Memory B cell (primary cell): ENCODE data around the gene EPB42.

ENCODE experiments used
- ATAC-seq: fragments of 150-1000 bp; cut with Tn5 transposase; 2 replicates; pipeline ENCODE4 v1.10.0; 2021; ENCODE audit warnings: low read depth, mild to moderate bottlenecking, moderate library complexity
- DNase-seq, 2 donors: peaks; one replicate each; pipeline ENCODE4 v3.0.0; 2022; ENCODE audit warnings: low spot score in 2 of 2
- H3K27ac Mint-ChIP-seq: one replicate; pipeline ENCODE4 v1.8.0; 2022; ENCODE audit warnings: mild to moderate bottlenecking, moderate library complexity, mixed read lengths
- H3K27me3 Mint-ChIP-seq: one replicate; pipeline ENCODE4 v1.8.0; 2022; ENCODE audit warnings: mixed read lengths
- H3K36me3 Mint-ChIP-seq: one replicate; pipeline ENCODE4 v1.8.0; 2022; ENCODE audit warnings: mild to moderate bottlenecking, mixed read lengths
- H3K4me1 Mint-ChIP-seq: one replicate; pipeline ENCODE4 v1.8.0; 2022; ENCODE audit warnings: mixed read lengths
- H3K4me3 Mint-ChIP-seq: one replicate; pipeline ENCODE4 v1.8.0; 2022; ENCODE audit warnings: mild to moderate bottlenecking, moderate library complexity, mixed read lengths
- H3K9me3 Mint-ChIP-seq: one replicate; pipeline ENCODE4 v1.8.0; 2022; ENCODE audit warnings: mixed read lengths

EPB42 gene

GRCh38 chr15:43250785-43251184, 30.0 kb upstream of the EPB42 start:
- Mint-ChIP-seq H3K36me3 (no peaks in the 10 kb centered on the region), H3K27ac (no peak overlapping the region), H3K4me3 (no peak overlapping the region), H3K4me1 (peaks cover 25% of the 10 kb centered on the region), H3K27me3 (no peaks in the 10 kb centered on the region), H3K9me3 (peaks cover 2% of the 10 kb centered on the region)
- ATAC-seq (no peak), DNase-seq (no peak)

DNA sequence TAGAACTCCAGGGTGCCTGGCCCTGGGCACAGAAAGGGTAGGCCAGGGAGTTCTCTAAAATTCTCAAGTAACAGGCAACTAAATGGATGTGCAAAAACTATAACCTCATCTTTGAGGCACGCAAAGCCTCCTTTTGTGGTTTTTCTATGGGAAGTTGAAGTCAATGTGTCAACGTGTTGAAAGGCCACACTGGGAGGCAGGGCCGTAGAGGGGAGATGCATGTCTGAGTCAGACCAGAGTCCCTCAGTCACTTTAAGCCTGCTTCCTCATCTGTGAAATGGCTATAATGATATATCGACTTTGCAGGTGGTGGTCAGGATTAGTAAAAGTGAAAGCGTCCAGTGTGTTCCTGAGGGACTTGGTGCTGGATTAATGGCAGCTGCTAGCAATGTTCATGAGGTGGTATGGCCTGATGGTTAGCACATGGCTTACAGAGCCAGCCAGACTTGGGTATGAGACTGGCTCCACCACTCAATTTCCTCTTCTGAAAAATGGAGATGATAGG, 28.9 kb upstream of the EPB42 start:
- no peak for ATAC-seq
- Mint-ChIP-seq H3K27ac (peak overlapping the region; percentile 29), H3K9me3 (peaks cover 2% of the 10 kb centered on the region), H3K27me3 (no peaks in the 10 kb centered on the region), H3K4me1 (peaks cover 24% of the 10 kb centered on the region), H3K4me3 (no peak overlapping the region), H3K36me3 (no peaks in the 10 kb centered on the region)
- DNase-seq, result no peak

DNA sequence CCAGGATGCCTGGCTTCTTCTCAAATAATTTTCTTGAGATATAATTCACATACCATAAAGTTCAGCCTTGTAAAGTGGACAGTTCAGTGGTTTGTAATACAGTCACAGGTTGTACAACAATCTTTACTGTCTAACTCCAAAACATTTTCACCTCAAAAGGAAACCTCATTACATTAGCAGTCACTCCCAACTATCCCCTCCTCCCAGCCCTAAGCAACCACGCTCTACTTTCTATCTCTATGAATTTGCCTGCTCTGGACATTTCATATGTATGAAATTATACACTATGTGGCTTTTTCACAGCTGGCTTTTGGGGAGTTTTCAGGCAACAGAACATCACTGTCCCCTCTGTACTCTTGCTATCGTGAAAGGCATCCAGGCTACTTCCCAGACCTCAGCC, 28.4 kb upstream of the EPB42 start:
- no peak for ATAC-seq
- no peak overlapping the region for H3K4me3 Mint-ChIP-seq
- no peak for DNase-seq

DNA sequence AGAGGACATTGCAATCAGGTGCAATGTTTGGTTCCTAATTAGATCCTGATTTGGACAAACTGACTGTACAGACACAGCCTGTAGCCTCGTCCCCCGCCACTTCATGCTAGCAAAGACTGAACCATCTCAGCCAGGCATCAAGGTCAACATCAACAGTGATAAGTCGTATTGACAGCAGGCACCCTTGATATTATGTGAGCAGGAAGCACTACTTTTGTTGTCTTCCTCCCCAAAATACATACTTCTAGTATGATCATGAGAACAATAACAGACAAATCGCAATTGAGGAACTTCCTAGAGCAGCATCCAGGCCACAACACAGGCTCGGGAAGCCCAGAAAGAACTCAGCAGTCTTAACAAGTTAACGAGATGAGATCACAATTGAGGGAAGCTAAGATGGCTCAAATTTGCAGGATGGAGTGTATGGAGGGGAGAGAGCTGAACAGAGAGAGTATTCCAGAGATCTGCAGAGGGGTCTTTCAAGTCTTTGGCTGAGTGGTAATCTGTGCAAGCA, 25.5 kb upstream of the EPB42 start:
- Mint-ChIP-seq H3K4me3 (no peak overlapping the region), H3K36me3 (no peaks in the 10 kb centered on the region), H3K9me3 (peaks cover 2% of the 10 kb centered on the region), H3K27me3 (no peaks in the 10 kb centered on the region), H3K27ac (no peak overlapping the region), H3K4me1 (peaks cover 4% of the 10 kb centered on the region)
- ATAC-seq (no peak), DNase-seq (no peak)

More for the DNA sequence above, 28.4 kb upstream of the EPB42 start:
- peak overlapping the region; percentile 29 for H3K27ac Mint-ChIP-seq
- no peaks in the 10 kb centered on the region for H3K27me3 Mint-ChIP-seq
- H3K4me1 Mint-ChIP-seq, result peaks cover 21% of the 10 kb centered on the region
- peaks cover 2% of the 10 kb centered on the region for H3K9me3 Mint-ChIP-seq
- H3K36me3 Mint-ChIP-seq, result no peaks in the 10 kb centered on the region

DNA sequence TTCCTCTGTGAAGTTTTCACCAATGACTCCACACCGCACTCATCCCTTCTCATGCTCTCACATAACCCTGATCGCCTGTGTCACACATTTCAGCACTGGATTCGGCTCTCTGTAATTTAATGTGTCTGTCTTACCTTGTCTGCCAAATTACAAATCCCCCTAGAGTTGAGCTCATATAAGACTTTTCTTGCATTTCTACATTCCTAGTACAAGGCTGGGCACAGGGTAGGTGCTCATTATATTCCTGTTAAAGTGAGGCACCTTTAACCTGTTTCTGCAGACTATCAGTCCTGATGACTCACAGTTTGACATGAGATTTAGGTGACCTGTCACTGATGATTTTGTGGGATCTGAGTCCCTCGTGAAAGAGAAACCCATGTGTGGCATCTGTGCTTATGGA, 23.3 kb upstream of the EPB42 start:
- Mint-ChIP-seq H3K4me3 (no peak overlapping the region), H3K27ac (no peak overlapping the region), H3K36me3 (no peaks in the 10 kb centered on the region), H3K9me3 (peaks cover 2% of the 10 kb centered on the region), H3K27me3 (no peaks in the 10 kb centered on the region), H3K4me1 (no peaks in the 10 kb centered on the region)
- no peak for DNase-seq
- no peak for ATAC-seq

- no peaks in the 10 kb centered on the region for H3K4me1 Mint-ChIP-seq
- no peaks in the 10 kb centered on the region for H3K27me3 Mint-ChIP-seq
- no peaks in the 10 kb centered on the region for H3K36me3 Mint-ChIP-seq
- H3K4me3 Mint-ChIP-seq, result no peak overlapping the region
- ATAC-seq (no peak), DNase-seq (no peak)
- no peak overlapping the region for H3K27ac Mint-ChIP-seq
- peaks cover 2% of the 10 kb centered on the region for H3K9me3 Mint-ChIP-seq
Observed at GRCh38 chr15:43243020-43243645, 22.3 kb upstream of the EPB42 start.

GRCh38 chr15:43242616-43243015, 21.8 kb upstream of the EPB42 start:
- Mint-ChIP-seq H3K27me3 (no peaks in the 10 kb centered on the region), H3K36me3 (no peaks in the 10 kb centered on the region), H3K4me3 (no peak overlapping the region), H3K27ac (no peak overlapping the region), H3K4me1 (no peaks in the 10 kb centered on the region), H3K9me3 (peaks cover 2% of the 10 kb centered on the region)
- no peak for ATAC-seq
- no peak for DNase-seq

DNA sequence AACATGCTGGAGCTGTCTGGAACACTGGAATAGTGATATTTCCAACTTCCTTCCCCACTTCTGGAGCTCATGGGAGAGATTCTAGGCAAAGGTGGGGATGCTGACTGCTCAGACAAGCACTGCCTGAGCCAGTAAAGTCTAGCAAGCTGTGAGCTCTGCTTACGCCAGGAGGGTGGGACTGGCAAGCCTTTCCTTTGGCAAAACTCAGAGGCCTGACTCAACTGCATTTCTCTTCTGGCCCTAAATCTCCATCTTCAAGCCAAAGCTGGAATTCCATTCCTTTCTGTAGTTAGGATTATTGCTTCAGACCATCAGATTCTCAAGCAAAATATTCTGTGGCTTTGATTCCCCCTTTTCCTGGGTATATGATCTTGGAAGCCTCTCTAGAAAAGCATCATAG, 20.3 kb upstream of the EPB42 start:
- H3K27ac Mint-ChIP-seq, result no peak overlapping the region
- H3K4me3 Mint-ChIP-seq, result no peak overlapping the region
- DNase-seq, result no peak

GRCh38 chr15:43239732-43240491, 19.1 kb upstream of the EPB42 start:
- ATAC-seq, result no peak
- no peaks in the 10 kb centered on the region for H3K27me3 Mint-ChIP-seq
- peaks cover 6% of the 10 kb centered on the region for H3K4me1 Mint-ChIP-seq
- no peak overlapping the region for H3K27ac Mint-ChIP-seq
- DNase-seq, result no peak
- H3K36me3 Mint-ChIP-seq, result no peaks in the 10 kb centered on the region
- H3K4me3 Mint-ChIP-seq, result no peak overlapping the region
- H3K9me3 Mint-ChIP-seq, result no peaks in the 10 kb centered on the region

More for the DNA sequence above, 20.3 kb upstream of the EPB42 start:
- Mint-ChIP-seq H3K36me3 (no peaks in the 10 kb centered on the region), H3K9me3 (no peaks in the 10 kb centered on the region), H3K27me3 (no peaks in the 10 kb centered on the region), H3K4me1 (peaks cover 3% of the 10 kb centered on the region)
- ATAC-seq, result no peak

GRCh38 chr15:43238671-43239131, 17.9 kb upstream of the EPB42 start:
- no peak for ATAC-seq
- Mint-ChIP-seq H3K4me3 (no peak overlapping the region), H3K4me1 (peaks cover 6% of the 10 kb centered on the region), H3K36me3 (no peaks in the 10 kb centered on the region), H3K27ac (no peak overlapping the region), H3K27me3 (no peaks in the 10 kb centered on the region), H3K9me3 (no peaks in the 10 kb centered on the region)
- no peak for DNase-seq

DNA sequence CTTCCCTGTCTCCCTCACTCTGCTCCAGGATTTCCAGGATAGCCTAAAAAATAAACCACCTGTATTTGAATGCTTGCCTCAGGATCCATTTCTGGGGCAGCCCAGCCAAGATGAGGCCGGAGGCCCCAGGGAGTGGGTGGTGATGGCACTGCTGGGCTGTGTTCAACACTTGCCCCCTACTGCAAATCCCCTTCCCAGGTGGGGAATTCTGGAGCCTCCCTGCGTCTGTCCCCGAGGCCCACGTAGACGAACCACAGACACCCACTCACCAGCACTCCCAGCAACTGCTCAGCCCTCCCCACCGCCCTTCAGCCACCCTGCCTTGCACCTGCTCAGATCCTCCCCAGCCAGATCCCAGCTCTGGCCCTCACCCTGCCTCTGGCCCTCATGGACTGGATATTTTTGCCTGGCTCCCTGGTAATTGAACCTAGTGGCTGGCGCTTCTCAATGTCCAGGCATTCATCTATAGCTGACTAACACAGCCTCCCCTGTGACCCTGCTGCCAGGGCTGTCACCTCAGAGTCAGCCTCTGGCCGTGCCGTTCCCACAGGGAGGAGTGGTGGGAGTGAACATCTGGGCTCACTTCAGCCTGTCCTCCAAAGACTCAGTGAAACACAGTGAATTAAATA, 17.1 kb upstream of the EPB42 start:
- DNase-seq, result no peak
- Mint-ChIP-seq H3K36me3 (no peaks in the 10 kb centered on the region), H3K4me3 (no peak overlapping the region), H3K4me1 (peaks cover 6% of the 10 kb centered on the region), H3K27ac (no peak overlapping the region), H3K9me3 (no peaks in the 10 kb centered on the region), H3K27me3 (no peaks in the 10 kb centered on the region)
- ATAC-seq, result no peak

- H3K27me3 Mint-ChIP-seq, result no peaks in the 10 kb centered on the region
- ATAC-seq (no peak), DNase-seq (no peak)
- H3K36me3 Mint-ChIP-seq, result no peaks in the 10 kb centered on the region
- H3K4me1 Mint-ChIP-seq, result peaks cover 6% of the 10 kb centered on the region
- H3K4me3 Mint-ChIP-seq, result no peak overlapping the region
- H3K9me3 Mint-ChIP-seq, result no peaks in the 10 kb centered on the region
- H3K27ac Mint-ChIP-seq, result no peak overlapping the region
Observed at GRCh38 chr15:43235536-43235935, 14.7 kb upstream of the EPB42 start.

- ATAC-seq (no peak), DNase-seq (no peak)
- Mint-ChIP-seq H3K9me3 (no peaks in the 10 kb centered on the region), H3K27me3 (no peaks in the 10 kb centered on the region), H3K4me3 (no peak overlapping the region), H3K27ac (no peak overlapping the region), H3K4me1 (peaks cover 6% of the 10 kb centered on the region), H3K36me3 (no peaks in the 10 kb centered on the region)
Observed at GRCh38 chr15:43232289-43232874, 11.6 kb upstream of the EPB42 start.

DNA sequence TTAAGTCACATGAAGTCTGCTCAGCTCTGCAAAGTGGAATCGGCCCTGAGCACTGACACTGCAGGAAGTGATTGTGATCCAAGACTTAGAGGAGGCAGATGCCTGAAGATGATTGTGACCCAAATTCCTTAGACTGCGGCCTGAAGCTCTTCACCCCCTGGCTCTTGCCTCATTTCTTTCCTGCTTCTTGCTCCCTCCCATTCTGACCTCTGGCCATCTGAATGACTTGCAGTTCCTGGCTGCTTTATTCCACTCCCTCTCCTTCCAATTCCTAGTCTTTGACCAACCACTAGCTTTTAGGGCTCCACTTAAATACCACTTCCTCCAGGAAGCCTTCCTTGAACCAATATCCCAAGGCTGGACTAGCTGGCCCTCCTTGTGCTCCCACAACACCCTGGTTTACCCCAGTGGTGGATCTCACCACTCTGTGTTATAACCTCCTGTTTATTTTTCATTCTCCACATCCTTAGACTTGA, 9.9 kb upstream of the EPB42 start:
- H3K27ac Mint-ChIP-seq, result no peak overlapping the region
- H3K27me3 Mint-ChIP-seq, result no peaks in the 10 kb centered on the region
- H3K4me3 Mint-ChIP-seq, result no peak overlapping the region
- ATAC-seq (no peak), DNase-seq (no peak)
- peaks cover 3% of the 10 kb centered on the region for H3K4me1 Mint-ChIP-seq
- no peaks in the 10 kb centered on the region for H3K9me3 Mint-ChIP-seq
- H3K36me3 Mint-ChIP-seq, result no peaks in the 10 kb centered on the region
